HG03439 (cell line): Measurements from ENCODE around the gene TCOF1.
A peak's percentile ranks its signal among the peaks of the same experiment; 100 is the strongest.

Experiments used
- ATAC-seq: cut with Tn5 transposase; IDR thresholded peaks from one replicate; pipeline ENCODE4 v1.9.1; 2021; ENCODE audit warnings: mild to moderate bottlenecking, moderate library complexity; ENCODE audit not compliant: unreplicated experiment

The TCOF1 gene

DNA sequence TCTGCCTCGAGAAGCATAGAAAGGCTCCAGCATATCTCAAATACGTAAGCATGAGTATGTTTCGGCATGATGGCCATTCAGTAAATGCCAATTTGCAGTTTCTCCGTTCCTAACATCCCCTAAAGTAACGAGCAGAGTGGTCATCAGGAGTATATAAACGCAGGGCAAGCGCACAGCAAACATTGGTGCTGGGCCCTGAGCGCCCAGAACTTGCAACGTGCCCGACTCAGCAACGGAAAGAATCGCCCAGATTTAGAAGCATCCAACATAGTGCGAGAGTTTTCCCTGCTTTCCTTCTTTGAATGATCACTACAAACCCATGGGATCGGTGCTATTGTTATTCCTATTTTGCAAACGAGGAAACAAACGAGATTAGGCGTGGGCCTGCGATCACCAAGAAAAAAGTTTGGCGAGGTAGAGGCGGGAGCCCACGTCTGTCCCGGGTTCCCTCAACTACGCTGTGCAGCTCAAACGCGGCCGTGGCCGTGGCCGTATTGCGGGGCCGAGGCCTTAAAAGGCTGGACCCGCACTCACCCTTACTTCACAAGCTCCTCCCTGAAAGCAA is 91.5 kb downstream of the TCOF1 start:
- ATAC-seq, result peak; percentile 7
